ENCODE measurements around the gene GFI1B. TPM values are rescaled to one million over a fixed set of nuclear protein-coding genes. Genes with fewer than 3 reads are reported as not detected.

Gene GFI1B
- total and polyA plus RNA-seq, 4 donors: 0.05 to 53.6 TPM; not detected in 2

DNA sequence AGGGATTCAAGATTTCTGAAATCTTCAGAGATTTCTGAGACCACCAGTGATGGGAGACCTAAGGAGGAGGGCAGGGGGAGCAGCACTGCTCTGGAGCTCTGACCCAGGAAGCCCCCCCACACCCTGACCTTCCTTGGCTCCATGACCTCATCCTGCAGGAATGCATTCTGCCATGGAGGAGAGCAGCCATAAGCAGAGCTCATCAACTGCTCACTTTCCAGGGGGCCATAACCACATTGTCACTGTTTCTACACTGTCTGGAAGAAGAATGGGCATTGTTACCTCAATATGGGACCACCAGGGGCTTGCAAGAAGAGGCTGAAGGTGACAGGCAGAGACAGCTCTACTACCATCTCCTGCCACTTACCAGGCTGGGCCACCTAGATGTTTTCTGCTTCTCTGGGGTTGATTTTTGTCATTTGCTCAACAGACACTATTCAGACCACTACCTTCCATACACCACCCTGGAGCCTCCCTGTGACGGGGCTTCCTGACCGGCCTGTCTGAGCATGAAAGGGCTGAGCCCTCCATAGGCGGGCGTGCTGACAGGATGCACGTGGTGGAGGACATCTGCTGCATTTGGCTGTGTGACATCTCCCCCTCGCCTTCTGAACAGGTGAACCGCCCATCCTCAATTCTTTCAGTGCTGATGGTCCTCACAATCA is 31.7 kb upstream of the GFI1B start:
- H3K36me3 ChIP-seq (ENCODE audit: control insufficient read depth in 4 of 4, insufficient read depth in 3 of 4, low read depth in 1 of 4, low read length in 3 of 4): no peaks in the 10 kb centered on the region
- no peaks in the 10 kb centered on the region for H3K9me3 ChIP-seq (ENCODE audit: control insufficient read depth in 4 of 4, low read length in 3 of 4)
- H3K27me3 ChIP-seq (ENCODE audit: control insufficient read depth in 4 of 4, insufficient read depth in 4 of 4, low read length in 3 of 4): no peaks in the 10 kb centered on the region
- H3K4me1 ChIP-seq (ENCODE audit: control insufficient read depth in 4 of 4, insufficient read depth in 4 of 4, low read length in 3 of 4): peaks cover 3 to 23% (median 18%) of the 10 kb centered on the region in 4 donors
- H3K9ac ChIP-seq (ENCODE audit: low read depth in 1 of 2, low read length in 2 of 2): no peak overlapping the region
- WGBS: 90% methylated on average over 7 of the region's 7 CpGs
- H3K4me3 ChIP-seq (ENCODE audit: low read depth in 1 of 3, low read length in 3 of 3): no peak overlapping the region
- DNase-seq (ENCODE audit: low spot score): no peak
- H3K27ac ChIP-seq (ENCODE audit: low read depth in 1 of 2, low read length in 2 of 2): no peak overlapping the region
- no peak for TF ChIP-seq HNF4A (conservative IDR thresholded peaks at IDR 0.05)

- Histone ChIP-seq H3K27me3 (ENCODE audit: control insufficient read depth in 4 of 4, insufficient read depth in 4 of 4, low read length in 3 of 4) (no peaks in the 10 kb centered on the region), H3K9me3 (ENCODE audit: control insufficient read depth in 4 of 4, low read length in 3 of 4) (no peaks in the 10 kb centered on the region), H3K4me3 (ENCODE audit: low read depth in 1 of 3, low read length in 3 of 3) (no peak overlapping the region), H3K36me3 (ENCODE audit: control insufficient read depth in 4 of 4, insufficient read depth in 3 of 4, low read depth in 1 of 4, low read length in 3 of 4) (no peaks in the 10 kb centered on the region), H3K4me1 (ENCODE audit: control insufficient read depth in 4 of 4, insufficient read depth in 4 of 4, low read length in 3 of 4) (peaks cover 3 to 17% (median 14%) of the 10 kb centered on the region in 4 donors), H3K9ac (ENCODE audit: low read depth in 1 of 2, low read length in 2 of 2) (no peak overlapping the region), H3K27ac (ENCODE audit: low read depth in 1 of 2, low read length in 2 of 2) (no peak overlapping the region)
- no peak for DNase-seq (ENCODE audit: low spot score)
- TF ChIP-seq TAF1 (conservative IDR thresholded peaks at IDR 0.05) (no peak), RAD21 (IDR thresholded peaks at IDR 0.05) (no peak), NR2F2 (IDR thresholded peaks at IDR 0.05) (no peak), SP1 (IDR thresholded peaks at IDR 0.05) (no peak), GABPA (IDR thresholded peaks at IDR 0.05 in 1 of 2, conservative IDR thresholded peaks at IDR 0.05 in 1 of 2) (no peak), HNF4A (conservative IDR thresholded peaks at IDR 0.05) (no peak), EGR1 (IDR thresholded peaks at IDR 0.05; ENCODE audit: low read depth in 2 of 2) (no peak), ZBTB33 (IDR thresholded peaks at IDR 0.05) (no peak), RXRA (IDR thresholded peaks at IDR 0.05) (no peak), YY1 (IDR thresholded peaks at IDR 0.05) (no peak), FOXA1 (IDR thresholded peaks at IDR 0.05) (no peak), FOXA2 (IDR thresholded peaks at IDR 0.05) (no peak), HNF4G (IDR thresholded peaks at IDR 0.05) (no peak), MAX (IDR thresholded peaks at IDR 0.05) (no peak), REST (IDR thresholded peaks at IDR 0.05) (no peak), JUND (IDR thresholded peaks at IDR 0.05) (no peak)
- TF ChIP-seq, protein P1, sequence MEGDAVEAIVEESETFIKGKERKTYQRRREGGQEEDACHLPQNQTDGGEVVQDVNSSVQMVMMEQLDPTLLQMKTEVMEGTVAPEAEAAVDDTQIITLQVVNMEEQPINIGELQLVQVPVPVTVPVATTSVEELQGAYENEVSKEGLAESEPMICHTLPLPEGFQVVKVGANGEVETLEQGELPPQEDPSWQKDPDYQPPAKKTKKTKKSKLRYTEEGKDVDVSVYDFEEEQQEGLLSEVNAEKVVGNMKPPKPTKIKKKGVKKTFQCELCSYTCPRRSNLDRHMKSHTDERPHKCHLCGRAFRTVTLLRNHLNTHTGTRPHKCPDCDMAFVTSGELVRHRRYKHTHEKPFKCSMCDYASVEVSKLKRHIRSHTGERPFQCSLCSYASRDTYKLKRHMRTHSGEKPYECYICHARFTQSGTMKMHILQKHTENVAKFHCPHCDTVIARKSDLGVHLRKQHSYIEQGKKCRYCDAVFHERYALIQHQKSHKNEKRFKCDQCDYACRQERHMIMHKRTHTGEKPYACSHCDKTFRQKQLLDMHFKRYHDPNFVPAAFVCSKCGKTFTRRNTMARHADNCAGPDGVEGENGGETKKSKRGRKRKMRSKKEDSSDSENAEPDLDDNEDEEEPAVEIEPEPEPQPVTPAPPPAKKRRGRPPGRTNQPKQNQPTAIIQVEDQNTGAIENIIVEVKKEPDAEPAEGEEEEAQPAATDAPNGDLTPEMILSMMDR (IDR thresholded peaks at IDR 0.05; ENCODE audit: low read depth, low read length, missing input control): no peak
- TF ChIP-seq, protein P2, sequence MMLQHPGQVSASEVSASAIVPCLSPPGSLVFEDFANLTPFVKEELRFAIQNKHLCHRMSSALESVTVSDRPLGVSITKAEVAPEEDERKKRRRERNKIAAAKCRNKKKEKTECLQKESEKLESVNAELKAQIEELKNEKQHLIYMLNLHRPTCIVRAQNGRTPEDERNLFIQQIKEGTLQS (IDR thresholded peaks at IDR 0.05): no peak
- 92% methylated on average over 8 of the region's 8 CpGs for WGBS
These were observed 30.7 kb upstream of the GFI1B start for GRCh38 chr9:132947756-132948155.
